ENCODE measurements around the gene CCDC47.
"Not testable (repeated sequence)": the region's sequence is repeated elsewhere in the genome, so short reads cannot be mapped to it uniquely, and the experiment has no call there.

The CCDC47 gene

DNA sequence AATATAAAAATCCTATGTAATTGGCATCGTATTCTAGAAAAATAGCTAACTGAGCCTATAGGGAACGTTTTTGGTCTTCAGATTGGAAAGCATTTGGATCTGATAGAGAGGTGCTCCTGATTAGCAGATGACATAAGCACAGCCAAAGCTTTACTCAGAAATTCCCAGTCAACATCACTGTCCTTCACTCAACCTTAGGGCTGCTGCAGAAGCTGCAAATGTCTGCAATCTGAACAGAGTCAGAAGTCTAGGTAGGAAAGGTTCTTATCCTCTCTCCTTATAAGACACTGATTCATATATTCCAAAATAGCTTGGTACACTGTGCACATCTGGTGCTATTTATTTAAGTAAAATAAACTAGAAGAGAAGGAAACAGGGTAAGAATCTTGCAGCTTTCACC lies 51.0 kb downstream of the CCDC47 start:
- TF ChIP-seq, protein P1, sequence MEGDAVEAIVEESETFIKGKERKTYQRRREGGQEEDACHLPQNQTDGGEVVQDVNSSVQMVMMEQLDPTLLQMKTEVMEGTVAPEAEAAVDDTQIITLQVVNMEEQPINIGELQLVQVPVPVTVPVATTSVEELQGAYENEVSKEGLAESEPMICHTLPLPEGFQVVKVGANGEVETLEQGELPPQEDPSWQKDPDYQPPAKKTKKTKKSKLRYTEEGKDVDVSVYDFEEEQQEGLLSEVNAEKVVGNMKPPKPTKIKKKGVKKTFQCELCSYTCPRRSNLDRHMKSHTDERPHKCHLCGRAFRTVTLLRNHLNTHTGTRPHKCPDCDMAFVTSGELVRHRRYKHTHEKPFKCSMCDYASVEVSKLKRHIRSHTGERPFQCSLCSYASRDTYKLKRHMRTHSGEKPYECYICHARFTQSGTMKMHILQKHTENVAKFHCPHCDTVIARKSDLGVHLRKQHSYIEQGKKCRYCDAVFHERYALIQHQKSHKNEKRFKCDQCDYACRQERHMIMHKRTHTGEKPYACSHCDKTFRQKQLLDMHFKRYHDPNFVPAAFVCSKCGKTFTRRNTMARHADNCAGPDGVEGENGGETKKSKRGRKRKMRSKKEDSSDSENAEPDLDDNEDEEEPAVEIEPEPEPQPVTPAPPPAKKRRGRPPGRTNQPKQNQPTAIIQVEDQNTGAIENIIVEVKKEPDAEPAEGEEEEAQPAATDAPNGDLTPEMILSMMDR (IDR thresholded peaks at IDR 0.05; ENCODE audit: extremely low read depth, missing control alignments) = no peak
- DNase-seq (ENCODE audit: low spot score) = no peak

DNA sequence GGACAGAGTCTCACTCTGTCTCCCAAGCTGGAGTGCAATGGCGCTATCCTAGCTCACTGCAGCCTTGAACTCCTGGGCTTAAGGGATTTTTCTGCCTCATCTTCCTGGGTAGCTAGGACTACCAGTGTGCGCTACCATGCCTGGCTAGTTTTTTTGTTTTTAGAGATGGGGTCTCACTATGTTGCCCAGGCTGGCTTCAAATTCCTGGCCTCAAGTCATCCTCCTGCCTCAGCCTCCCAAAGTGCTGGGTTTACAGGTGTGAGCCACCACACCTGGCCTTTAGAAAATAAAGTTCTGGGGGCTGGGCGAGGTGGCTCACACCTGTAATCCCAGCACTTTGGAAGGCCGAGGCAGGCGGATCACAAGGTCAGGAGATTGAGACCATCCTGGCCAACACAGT lies 53.2 kb downstream of the CCDC47 start:
- not testable (repeated sequence) for DNase-seq (ENCODE audit: low spot score)

DNA sequence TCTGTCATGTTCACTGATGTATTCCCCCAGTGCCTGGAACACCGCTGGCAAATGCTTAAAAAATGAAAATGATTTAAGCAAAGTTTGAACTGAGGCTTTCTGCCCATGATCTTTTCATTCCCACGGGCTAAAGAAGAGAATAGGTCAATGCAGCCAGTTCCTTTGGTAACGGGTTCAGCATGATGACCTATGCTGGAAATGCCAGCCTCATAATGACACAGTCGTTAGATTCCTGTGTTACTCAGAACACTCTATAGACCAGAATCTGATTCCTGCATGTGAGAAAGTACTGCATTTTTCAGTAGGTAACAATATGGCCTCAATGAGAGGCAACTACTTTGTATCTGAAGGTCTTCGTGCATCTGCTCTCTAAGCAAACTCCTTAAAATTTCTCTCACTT lies 54.4 kb downstream of the CCDC47 start:
- TF ChIP-seq, protein P1 (IDR thresholded peaks at IDR 0.05; ENCODE audit: extremely low read depth, missing control alignments) = no peak
- no peak for DNase-seq (ENCODE audit: low spot score)

DNA sequence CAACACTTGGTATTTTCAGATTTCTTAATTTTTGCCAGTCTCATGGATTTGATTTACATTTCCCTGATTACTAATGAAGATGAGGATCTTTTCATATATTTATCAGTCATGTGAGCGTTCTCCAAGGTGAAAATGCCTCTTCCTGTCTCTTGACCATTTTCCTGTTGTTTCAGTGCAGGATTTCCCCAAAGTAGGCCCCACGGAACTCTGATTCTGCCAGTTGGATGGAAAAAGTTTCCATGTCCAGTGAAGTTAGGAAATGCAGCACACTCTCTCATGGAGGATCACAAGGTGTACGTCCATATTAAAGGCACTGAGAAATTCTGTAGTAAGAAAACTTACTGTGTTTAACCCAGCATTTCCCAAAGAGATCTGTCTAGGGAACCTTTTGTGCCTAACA lies 57.0 kb downstream of the CCDC47 start:
- TF ChIP-seq, protein P1 (IDR thresholded peaks at IDR 0.05; ENCODE audit: extremely low read depth, missing control alignments) = no peak
- no peak for DNase-seq (ENCODE audit: low spot score)

DNA sequence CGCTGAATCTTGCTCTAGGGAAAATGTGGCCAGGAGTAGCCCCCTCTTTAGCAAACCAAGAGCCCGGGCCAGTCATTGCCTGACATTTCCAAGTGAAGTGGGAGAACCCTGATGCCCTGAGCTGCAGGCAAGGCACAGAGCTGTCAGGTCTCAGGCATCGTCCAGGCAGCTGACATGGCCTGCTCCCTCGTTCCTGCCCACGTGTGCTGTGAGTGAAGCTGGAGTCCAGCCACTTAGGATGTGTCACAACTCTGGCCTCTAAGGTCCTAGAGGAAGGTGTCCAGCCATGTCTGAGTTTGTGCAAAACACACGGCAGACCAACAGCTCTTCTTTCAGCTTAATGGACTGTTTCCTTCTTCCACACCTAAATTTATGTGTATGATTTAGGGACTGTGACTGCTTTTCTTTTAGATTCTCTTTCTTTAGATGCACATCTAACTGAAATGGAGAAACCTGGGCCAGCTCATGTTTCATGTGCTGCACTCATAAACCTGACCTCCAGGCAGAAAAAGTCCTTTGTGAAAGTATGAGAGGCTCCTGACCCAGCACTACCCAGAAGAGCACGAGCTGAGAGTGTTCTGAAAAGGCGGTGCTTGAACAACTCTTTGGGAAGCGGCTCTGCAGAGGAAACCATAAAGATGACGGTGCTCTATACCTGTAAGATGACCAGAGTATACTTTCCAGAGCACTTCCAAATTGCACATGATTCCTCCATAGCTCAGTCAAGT lies 58.7 kb downstream of the CCDC47 start:
- DNase-seq (ENCODE audit: low spot score) = no peak
- TF ChIP-seq, protein P1 (IDR thresholded peaks at IDR 0.05; ENCODE audit: extremely low read depth, missing control alignments) = no peak

DNA sequence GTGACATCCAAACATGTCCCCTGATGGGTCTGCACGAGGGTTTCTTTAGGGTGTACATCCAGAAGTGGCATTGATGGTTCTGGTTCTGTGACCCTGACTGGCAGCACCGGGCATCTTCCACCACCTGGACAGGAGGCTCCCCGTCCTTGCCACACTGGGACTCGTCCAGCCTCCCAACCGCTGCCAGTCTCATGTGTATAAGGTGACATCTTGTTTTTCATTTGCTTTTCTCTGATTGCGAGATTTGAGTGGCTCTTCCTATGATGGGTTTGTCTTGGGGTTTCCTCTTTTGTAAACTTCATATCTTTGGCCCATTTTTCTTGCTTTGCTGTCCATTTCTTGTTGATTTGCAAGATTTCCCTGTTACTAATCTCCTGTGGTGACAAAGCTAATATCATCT lies 64.3 kb downstream of the CCDC47 start:
- TF ChIP-seq, protein P1 (IDR thresholded peaks at IDR 0.05; ENCODE audit: extremely low read depth, missing control alignments) = no peak
- no peak for DNase-seq (ENCODE audit: low spot score)

DNA sequence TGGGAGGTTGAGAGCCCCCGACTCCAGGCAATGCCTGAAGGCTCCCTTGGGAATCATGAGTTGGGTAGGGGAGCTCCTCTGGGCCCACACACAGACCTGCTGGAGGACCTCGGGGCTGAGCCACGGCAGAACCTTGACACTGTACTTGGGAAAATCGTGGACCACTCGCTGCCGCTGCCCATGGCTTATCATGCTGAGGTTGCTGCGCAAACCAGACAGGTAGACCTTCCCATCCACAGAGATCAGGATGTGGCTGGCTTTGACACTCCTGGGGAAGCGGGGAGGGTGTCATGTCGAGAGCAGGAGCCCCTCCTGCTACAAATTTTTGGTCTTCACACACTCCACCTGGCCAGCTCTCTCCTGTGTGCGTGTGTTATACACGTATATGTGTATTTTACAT lies 66.2 kb downstream of the CCDC47 start:
- TF ChIP-seq, protein P1 (IDR thresholded peaks at IDR 0.05; ENCODE audit: extremely low read depth, missing control alignments) = no peak
- DNase-seq (ENCODE audit: low spot score) = no peak
